ENCODE results near the gene MYMK.
A peak's percentile ranks its signal among the peaks of the same experiment; 100 is the strongest.

The MYMK gene

DNA sequence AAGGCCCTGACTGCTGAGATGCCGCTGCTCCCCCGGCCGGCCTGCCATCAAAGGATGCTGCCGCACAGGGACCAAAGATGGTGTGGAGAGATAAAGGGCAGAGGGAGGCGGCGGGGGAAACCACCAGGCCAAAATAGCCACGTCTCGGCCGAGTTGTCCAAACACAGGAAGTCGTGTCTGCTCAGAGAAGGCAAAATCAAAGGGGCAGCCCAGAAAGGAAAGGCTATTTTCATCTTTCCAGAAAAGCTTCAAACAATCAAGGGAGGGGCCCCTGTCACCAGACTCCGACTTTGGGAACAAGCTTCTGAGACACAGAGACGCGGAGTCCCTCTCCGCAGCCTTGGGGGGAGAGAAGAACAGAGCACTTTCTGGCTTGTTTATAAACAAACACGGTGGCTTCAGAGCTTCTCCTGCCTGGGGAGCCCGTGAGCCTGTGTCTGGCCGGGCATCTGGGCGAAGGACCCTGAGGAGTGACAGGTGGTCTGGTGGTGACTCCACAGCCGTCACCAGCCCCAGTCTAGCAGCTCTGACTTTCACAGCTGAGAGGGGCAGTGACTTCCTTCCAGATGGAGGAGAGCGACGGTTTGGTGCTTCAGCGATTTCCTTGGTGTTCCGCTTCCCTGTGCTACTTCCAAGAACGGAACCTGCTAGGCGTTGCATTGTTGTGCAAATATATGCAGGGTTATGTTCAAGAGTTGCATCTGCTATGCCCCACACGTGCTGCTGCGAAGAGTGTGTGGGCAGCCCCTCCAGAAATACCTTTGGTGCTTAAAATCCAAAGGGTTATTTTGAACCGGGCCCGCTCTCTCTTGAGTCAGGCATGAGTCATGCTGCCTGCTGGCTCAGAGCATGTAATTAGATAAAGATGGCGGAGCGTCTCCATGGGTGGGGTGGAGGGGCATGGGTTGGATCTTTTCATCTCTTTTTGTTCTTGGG is 33.7 kb upstream of the MYMK start:
- DNase-seq (ENCODE audit: low spot score), result peak; percentile 23

DNA sequence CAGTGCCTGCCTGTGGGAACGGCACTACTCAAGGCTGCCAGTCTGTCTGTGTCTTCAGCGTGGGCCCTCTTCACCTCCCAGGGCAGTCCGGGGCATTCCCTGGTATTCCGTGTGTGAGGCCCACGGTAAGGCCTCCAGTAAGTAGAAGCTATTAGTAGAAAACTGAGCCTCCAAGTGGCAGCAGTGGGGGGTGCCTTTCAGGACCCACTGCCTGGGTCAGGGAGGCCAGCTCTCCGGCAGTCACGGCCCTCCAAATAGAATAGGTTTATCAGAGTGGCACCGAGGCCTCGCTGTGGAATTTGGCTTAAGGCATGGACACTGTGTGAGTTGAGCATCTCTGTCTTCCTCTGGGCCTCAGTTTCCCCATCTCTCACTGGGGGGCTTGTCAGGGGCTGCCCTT is 32.8 kb upstream of the MYMK start:
- no peak for DNase-seq (ENCODE audit: low spot score)

DNA sequence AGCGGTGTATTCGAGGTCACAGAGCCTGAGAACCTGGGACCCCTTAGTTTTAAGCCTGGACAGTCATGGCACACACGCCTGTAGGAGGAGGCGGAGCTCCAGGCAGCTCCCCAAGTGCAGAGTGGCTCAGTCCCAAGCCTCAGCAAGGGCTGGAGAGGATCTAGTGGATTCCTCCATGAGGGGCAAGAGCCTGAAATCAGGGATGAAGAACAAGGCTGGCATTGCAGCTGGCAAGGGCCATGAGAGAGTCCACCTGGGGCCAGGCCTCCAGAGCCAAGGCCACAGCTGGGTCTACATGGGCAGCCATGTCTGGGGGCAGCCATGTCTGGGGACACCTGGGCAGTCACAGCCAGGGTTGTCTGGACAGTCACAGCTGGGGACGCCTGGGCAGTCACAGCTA is 31.6 kb upstream of the MYMK start:
- no peak for DNase-seq (ENCODE audit: low spot score)

DNA sequence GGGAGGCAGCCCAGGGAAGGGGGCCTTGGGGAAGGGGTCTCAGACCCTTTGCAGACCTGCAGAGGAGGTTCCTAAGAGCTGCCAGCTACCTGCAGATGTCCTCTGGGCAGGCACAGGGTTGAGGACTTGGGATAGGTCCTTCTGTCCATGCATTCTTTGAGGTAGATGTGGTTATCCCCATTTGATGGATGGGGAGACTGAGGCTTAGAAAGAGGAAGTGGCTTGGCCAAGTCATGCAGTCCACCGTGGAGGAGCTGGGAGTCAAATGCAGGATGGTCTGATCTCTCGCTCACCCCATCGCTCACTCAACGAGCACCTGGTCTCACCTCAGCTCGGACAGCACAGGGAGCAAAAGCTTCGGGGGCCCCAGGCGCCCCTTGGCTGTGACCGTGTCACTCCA is 30.0 kb upstream of the MYMK start:
- DNase-seq (ENCODE audit: low spot score), result no peak

DNA sequence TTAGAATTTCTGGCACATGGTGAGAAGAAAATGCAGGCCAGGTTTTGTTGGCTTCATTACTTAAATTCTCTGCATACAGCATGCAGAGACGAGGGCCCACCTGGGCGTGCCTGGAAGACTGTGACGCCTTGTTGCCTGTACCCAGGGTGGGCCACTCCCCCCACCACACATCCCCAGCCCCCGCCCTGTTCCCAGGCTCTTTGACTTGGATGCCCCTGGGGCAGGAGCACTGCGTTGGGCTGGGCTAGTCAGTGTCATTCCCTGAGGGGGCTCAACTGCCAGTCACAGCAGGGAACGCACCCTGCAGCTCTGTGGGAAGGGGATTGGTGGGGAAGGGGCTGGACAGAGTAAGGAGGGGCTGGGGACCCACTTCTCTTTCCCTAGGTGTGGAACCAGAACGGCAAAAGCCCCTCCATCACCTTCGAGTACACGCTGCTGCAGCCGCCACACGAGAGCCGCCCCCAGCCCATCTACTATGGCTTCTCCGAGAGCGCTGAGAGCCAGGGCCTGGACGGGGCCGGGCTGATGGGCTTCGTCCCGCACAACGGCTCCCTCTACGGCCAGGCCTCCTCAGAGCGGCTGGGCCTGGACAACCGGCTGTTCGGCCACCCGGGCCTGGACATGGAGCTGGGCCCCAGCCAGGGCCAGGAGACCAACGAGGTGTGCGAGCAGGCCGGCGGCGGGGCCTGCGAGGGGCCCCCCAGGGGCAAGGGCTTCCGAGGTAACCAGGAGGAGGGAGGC is 29.4 kb upstream of the MYMK start:
- DNase-seq (ENCODE audit: low spot score), result no peak

DNA sequence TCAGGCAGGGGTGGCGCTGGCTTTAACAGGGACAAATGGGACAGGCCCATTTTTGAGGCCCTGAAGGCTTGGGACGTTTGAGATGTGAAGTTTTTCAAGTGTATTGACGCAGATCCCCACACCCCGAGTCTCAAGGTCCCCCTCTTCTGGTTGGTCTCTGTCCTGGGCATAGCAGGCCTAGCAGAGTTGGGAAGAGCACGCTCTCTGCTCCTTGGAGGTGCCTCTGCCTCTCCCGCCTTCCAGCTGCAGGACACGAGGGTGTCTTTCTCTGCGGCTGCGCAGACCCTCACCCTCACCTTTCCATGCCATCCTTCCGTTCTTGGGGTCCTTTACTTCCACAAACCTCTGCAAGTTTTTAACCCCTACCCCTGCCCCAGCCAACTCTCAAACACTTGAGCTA is 28.4 kb upstream of the MYMK start:
- no peak for DNase-seq (ENCODE audit: low spot score)

DNA sequence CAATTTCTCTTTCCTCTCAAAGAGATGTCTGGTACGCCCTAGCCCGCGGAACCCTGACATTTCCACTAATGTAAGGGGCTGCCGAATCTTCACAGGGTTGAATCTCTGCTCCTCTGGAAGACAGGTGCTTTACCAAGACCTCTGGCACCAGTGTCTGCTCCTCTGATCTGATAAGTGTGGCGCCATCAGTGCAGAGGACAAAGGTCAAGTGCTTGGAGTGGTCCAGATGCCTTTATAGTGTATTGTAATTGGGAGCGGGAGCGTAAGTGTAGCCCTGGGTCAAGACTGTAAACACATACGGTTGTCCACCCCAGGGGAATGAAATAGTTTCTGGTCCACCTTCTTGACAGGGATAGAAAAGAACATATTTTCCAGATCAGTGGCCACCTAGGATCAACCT is 27.5 kb upstream of the MYMK start:
- no peak for DNase-seq (ENCODE audit: low spot score)

DNA sequence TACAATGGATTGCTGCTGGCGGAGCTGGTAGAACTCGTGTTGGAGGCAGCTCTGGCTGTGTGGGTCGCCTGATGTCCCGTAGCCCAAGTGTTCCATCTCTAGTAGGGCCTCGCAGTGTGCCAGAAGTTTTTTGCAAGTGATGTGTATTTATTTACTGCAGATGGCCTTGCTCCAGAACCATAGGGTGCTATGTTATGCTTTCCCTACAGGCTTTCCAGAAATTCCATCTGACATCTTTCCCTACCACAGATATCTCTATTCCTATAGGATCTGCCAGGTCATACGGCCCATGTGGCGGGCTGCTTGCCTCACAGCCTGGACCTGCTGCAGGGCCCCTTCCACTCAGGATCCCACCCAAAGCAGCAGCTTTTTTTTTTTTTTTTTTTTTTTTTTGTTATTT is 26.7 kb upstream of the MYMK start:
- no peak for DNase-seq (ENCODE audit: low spot score)

DNA sequence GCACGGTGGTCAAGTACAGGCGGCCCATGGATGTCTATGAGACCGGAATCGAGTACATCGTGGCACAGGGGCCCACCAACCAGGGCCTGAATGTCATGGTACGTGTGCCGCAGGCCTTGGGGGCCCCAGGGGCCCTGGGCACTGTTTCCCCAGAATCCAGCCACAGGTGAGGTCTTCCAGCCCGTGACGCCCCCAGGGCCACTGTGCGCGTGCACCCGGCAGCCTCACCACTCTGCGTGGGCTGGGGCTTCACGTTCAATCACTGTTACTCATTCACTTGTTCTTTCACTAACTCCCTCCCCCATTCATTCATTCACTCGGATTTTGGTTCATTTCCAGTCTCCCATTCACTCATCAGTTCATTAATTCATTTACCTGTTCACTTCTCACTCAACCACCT is 22.4 kb upstream of the MYMK start:
- no peak for DNase-seq (ENCODE audit: low spot score)

DNA sequence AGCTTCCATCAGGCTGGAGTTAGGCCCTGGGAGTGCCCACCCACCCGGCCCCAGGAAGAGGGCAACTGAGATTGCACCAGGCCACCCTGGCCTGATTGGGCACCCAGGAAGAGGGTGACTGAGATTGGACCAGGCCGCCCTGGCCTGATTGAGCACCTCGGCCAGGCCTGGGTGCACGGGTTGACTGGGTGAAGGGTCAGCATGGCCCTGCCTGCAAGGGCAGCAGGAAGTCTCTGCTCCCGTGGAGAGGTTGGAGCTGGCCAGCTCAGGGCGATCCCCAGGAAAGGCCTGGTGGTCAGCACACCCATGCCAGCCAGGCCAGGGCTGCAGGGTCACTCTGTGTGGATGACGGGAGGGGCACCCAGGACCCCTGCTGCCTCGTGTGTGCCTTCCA is 21.5 kb upstream of the MYMK start:
- DNase-seq (ENCODE audit: low spot score), result no peak

DNA sequence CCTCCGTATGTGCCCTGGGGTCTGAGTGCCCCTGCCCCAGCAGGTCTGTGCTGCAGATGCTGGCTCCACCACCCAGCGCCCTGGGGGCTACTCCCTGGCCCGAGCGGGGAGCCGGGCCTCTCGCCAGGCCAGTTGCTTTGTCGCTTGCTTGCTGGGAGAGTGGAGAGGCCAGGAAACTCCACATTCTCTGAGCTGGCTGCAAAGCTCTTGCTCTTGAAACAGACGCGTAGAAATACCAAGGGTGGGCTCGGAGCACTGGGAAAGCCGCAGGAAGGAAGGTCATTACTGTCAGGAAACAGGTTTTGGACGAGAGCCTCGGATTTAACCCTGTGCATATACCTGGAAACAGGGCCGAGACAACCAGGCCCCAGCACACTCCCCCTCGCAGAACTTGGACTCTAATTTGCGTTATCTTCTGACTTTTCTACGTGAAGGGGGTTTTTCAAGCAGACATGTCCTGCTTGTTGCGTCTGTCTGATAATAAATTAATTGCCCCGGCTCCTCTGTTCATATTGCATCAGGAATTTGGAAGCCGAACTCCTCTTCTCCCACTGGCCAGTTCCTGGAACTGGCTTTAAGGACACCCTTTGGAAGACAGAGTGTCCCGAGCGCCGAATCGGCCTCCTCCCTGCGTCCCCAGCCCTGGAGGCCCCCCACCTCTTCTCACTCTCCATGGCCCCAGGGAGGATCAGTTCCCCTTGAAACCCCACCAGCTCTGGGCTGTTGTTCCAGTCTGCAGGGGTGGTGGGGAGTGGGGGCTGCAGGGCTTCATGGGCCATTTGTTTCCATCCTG is 20.9 kb upstream of the MYMK start:
- no peak for DNase-seq (ENCODE audit: low spot score)

DNA sequence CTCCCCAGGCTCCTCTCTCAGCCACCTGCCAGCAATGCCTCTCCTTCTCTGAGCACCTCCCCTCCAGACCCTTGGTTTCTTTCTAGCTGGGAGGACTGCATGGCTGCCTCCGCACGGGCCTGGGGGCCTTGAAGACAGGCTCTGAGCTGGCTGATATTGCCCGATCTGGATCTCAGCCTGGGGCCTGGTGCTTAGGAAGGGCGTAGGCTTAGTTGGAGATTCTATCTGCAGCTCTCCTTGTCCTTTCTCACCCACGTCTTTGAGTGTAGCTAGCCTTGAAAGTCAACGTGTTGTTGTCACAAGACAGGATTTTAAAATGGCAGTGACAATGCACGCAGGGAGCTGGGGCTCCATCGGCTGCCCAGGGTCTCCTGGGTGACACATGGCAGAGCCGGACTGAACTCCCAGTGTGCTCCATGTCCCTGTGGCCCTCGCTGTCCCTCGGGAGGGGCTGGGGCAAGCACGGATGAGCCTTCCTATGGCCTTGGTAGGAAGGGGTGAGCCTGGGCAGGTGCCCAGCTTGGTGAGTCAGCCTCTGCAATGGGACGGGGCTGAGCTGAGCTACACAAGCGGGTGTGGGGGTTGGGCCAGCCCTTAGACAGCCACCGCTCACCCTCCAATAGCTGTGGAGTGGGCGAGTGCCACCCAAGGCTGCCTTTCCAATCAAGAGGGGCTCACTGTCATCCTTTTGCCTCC is 19.2 kb upstream of the MYMK start:
- no peak for DNase-seq (ENCODE audit: low spot score)

DNA sequence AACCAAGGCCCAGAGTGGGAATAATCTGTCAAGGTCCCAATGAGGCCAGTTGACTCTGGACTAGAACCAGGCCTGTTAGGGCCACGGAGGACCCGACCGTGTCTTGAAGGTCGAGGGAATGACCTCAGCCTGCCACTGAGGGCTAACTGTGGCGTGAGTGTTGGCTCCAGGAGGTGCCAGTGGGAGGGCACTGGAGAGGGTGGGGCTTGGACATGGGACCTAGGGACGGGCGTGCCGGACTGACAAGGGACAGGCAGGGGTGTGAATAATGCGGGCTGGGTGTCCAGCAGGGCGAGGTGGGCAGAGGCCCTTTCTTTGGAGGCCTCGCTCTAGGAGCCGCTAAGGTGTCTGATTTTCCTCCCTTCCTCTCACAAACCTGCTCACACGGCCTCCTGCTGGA is 17.2 kb upstream of the MYMK start:
- no peak for DNase-seq (ENCODE audit: low spot score)

DNA sequence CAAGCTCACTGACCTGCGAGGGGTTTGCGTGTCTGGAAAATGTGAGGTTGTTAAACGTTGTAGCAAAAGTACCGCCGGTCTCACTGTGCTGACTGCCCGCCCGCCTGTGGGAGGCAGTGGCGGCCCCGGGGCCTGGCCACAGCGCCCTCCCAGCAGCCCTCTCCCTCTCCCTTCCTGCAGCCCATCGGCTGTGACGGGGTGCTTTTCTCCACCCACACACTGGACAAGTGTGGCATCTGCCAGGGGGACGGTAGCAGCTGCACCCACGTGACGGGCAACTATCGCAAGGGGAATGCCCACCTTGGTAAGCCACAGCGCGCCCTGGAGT is 15.9 kb upstream of the MYMK start:
- no peak for DNase-seq (ENCODE audit: low spot score)

DNA sequence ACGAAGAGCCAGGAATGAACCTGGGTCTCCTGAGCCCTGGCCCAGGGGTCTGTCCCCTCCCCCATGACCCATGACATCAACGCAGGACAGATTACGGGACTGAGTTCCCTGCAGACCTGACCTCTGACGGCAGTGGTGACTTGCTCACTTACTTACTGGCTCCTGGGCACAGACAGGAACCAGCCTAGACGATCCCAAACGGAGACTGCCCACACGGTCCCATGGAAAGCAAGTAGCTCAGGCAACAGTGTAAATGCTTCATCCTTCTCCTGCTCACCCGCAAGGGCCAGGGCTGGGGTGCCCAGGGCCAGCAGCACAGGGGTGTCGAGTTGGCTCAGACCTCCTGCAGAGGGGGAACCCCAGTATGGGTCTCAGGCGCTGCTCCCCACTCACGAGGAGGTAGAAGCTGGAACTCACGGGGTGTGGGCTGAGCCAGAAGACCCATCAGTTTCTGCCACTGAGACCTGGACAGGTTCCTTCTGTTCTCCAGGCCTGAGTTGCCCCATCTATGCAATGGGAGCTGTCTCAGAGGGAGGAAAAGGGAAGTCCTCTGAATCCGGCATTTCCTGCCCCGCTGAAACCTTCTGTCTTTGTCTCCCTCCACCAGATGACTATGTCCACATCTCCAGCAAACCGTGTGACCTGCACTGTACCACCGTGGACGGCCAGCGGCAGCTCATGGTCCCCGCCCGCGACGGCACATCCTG is 15.4 kb upstream of the MYMK start:
- no peak for DNase-seq (ENCODE audit: low spot score)

DNA sequence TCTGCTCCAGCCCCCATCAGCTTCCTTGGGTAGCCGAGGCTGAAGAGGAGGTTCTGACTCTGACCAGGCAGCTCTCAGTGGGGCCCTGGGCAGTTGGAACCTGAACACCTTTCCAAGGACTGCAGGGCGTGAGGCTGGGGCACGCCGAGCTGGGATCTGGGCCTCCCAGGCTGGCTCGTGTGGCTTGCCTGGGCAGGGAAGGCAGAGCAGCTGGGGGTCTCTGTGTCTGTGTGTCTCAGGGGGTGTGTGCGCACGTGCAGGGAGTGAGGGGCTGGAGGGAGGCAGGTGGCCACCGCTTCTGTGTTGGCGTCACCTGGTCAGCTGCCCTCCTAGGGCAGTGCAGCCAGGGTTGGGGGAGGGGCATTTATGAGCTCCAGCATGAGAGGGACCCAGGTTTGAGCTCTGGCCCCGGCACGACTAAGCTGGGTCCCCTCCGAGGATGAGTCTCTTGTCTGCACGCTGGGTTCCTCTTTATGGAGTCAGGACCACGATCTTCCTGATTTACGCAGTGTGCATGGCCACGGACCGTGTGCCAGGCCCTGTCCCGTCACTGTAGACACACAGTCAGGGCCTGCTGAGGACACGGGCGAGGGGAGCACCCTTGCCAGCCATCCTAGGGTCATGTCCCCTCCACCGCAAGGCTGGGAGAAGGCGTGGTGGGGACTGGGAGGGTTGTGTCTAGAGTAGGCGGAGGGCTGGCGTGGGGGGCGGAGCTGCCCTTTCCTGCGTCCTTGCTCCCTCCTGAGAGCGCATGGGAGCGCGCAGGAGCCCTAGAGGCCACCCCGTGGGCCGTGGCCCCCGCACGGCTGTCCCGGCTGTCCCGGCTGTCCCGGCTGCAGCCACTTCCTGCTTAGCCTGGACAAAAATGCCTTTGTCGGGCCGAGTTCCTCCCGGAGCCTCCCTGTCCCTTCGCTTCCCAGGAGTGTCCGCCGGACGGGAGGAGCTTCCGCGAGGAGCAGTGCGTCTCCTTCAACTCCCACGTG is 14.4 kb upstream of the MYMK start:
- DNase-seq (ENCODE audit: low spot score), result peak; percentile 14

DNA sequence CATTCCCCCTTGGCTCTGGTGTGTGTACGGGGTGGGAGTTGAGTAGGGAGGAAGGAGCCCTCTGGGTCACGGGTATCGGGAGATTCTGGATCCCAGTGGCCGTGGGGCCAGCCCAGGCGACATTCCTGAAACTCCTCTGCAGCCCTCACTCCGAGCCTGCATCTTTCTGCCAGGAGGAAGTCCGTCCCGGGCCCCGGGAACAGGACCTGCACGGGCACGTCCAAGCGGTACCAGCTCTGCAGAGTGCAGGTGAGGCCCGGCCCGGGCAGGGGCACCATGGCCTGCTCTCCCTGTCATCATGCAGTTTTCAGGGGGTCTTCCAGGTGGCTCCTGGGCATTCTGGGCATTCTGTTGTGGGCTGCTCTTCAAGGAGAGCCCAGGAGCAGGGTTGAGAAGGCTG is 13.4 kb upstream of the MYMK start:
- no peak for DNase-seq (ENCODE audit: low spot score)

DNA sequence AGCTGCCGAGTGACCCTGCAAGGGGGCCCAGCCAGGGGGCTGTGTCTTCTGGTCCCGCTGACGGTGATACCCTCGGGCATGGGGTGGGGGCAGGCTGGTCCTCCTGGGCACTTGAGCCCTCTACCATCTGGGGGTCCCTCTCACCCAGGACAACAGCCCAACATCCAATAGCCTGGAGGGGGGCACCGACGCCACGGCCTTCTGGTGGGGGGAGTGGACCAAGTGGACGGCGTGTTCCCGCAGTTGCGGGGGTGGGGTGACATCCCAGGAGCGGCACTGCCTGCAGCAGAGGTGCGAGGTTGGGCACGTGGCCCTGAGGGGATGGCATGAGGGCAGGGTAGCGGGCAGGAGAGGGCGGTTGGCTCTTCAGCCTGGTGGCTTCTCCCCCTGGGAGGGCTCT is 12.5 kb upstream of the MYMK start:
- DNase-seq (ENCODE audit: low spot score), result no peak

DNA sequence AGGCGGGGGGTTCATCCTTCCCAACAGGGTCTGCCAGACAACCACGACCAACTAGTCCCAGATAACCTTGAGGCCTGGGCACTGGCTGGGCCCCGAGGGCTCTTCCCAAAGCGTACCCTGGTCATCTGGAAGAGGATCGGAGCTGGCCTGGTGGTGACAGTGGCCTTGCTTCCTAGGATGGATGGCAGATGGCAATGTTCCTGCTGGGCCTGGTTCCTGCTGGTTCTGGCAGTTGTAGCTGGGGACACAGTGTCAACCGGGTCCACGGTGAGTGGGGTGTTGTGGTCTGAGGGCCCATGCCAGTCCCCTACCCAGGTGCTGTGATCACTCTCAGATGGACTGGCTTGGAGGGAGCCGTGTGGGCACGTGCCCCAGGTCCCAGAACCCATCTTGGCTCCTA is 11.8 kb upstream of the MYMK start:
- DNase-seq (ENCODE audit: low spot score), result no peak

DNA sequence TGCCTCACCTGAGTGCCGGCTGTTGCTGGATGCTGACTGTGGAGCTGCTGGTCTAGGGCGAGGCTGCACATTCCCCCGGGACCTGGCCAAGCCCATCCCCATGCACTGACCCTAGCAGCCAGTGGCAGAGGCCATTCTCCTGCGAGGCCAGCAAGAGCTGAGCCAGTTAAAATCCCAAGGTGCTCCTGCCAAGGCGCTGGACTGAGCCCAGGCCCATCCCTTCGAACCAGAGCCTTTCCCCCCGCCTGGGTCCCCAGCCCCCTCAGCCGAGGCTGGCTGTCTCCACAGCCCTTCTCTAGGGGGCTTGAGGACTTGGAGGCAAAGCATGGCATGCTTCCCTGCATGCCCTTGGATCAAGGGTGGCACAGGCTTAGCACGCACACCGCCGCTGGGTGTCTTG is 11.3 kb upstream of the MYMK start:
- no peak for DNase-seq (ENCODE audit: low spot score)
